Upper lobe of right lung (tissue), 1 donor: ENCODE data around the gene ASPM. TPM values are rescaled to one million over a fixed set of nuclear protein-coding genes. Genes with fewer than 3 reads are reported as not detected.

Experiments
- ATAC-seq: fragments of 200-7000 bp; cut with Tn5 transposase; one replicate; pipeline ENCODE4 v1.9.1; 2020; ENCODE audit warnings: mild to moderate bottlenecking, moderate library complexity
- DNase-seq: peaks from one replicate; pipeline ENCODE4 v3.0.0-alpha.2; 2020
- H3K27ac ChIP-seq: fragments of 200-600 bp; one replicate; pipeline ENCODE4 v1.8.0; 2022
- H3K27me3 ChIP-seq: fragments of 200-600 bp; one replicate; pipeline ENCODE4 v1.8.0; 2022; ENCODE audit warnings: mild to moderate bottlenecking
- H3K36me3 ChIP-seq: fragments of 200-600 bp; one replicate; pipeline ENCODE4 v1.8.0; 2022
- H3K4me1 ChIP-seq: fragments of 200-600 bp; one replicate; pipeline ENCODE4 v1.8.0; 2022
- H3K4me3 ChIP-seq: fragments of 200-600 bp; one replicate; pipeline ENCODE4 v1.8.0; 2022; ENCODE audit warnings: mild to moderate bottlenecking
- H3K9me3 ChIP-seq: fragments of 200-600 bp; one replicate; pipeline ENCODE4 v1.8.0; 2022
- CTCF ChIP-seq: fragments of 200-600 bp; IDR thresholded peaks from one replicate; pipeline ENCODE4 v1.8.0; 2022; ENCODE audit warnings: antibody characterized with exemption
- intact Hi-C: fragments of 100-400 bp; cut with DNase I; formaldehyde crosslinking; loops from one replicate; pipeline ENCODE4 v1.11.0; 2022
- total RNA-seq: library from RNA; stranded (reverse); fragmentation: NEBNext Ultra II Directional; extraction: Animal tissue kit (Norgen Biotek cat#: 25700); gene quantifications from one replicate; pipeline ENCODE4 v1.2.1, GENCODE V29; 2021
- donor health status: DM: no; HTN: yes; CAD: no; lungs with severe emphysema.

The ASPM gene
- total RNA-seq, 1 donor from 2014 or later: 0.46 TPM

DNA sequence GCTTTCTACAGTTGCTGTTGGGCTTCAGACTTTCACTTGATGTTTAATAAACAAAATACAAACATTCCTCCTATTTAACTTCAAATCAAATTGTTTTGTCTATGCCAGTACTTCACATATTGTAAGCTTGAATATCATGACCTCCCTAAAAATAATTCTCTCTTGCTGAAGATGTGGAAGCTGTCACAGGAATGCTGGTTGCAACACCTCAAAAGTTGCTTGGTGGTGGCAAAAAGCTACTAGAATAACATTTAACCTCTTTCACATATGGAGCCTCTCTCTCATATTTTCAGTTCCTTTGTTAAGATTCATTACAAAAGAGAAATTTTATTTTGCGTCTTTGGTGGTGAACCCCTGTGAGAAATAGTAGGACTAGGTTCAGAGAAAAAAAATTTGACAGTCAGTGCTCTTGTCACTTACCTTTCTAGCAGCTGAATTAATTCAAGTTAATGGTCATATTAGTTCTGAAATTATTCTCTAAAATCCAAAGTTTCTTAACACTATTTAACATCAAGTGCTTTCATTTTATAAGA is 53.9 kb downstream of the ASPM start:
- no peak overlapping the region for H3K27ac ChIP-seq
- intact Hi-C loops: no loop called here
- H3K9me3 ChIP-seq: no peaks in the 10 kb centered on the region
- H3K4me3 ChIP-seq: no peak overlapping the region
- DNase-seq (no peak), ATAC-seq (no peak)
- no peaks in the 10 kb centered on the region for H3K36me3 ChIP-seq
- H3K4me1 ChIP-seq: no peaks in the 10 kb centered on the region
- no peaks in the 10 kb centered on the region for H3K27me3 ChIP-seq
- no peak for TF ChIP-seq CTCF

DNA sequence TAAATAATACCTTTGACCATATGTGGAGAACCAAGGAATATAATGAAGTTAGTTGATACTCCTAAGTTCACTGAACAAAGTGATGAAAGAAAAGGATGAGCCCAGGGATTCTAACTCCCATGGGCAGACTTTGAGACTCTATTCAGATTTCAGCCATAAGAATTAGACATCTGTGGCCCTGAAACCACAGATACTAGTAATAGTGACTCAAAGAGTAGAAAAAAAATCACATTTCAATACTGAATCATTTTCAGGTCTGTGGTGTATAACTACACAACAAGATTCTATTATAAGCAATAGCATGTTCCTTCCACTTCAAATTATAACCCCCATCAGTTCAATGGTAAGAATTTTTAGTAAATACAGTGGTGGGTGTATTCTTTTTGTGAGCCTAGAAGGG is 63.0 kb downstream of the ASPM start:
- Histone ChIP-seq H3K4me3 (no peak overlapping the region), H3K27me3 (no peaks in the 10 kb centered on the region), H3K27ac (no peak overlapping the region), H3K9me3 (no peaks in the 10 kb centered on the region), H3K36me3 (no peaks in the 10 kb centered on the region), H3K4me1 (no peaks in the 10 kb centered on the region)
- no peak for DNase-seq
- intact Hi-C loops: no loop called here
- no peak for TF ChIP-seq CTCF
- ATAC-seq: no peak

DNA sequence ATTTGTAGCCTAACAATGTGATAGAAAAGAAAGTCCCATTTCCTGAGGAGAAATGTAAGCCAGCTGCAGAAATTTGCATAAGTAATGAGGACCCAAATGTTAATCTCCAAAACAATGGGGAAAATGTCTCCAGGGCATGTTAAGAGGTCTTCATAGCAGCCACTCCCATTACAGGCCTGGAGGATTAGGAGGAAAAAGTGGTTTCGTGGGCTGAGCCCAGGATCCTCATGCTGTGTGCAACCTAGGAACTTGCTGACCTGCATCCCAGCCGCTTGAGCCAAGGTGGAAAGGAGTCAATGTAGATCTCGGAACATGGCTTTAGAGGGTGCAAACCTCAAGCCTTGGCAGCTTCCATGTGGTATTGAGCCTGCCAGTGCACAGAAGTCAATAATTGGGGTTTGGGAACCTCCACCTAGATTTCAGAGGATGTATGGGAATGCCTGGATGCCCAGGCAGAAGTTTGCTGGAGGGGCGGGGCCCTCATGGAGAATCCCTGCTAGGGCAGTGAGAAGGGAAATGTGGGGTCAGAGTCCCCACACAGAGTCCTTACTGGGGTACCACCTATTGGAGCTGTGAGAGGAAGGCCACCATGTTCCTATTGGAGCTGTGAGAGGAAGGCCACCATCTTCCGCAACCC is 65.2 kb downstream of the ASPM start:
- H3K9me3 ChIP-seq: no peaks in the 10 kb centered on the region
- ATAC-seq (no peak), DNase-seq (no peak)
- H3K27ac ChIP-seq: no peak overlapping the region
- no peak overlapping the region for H3K4me3 ChIP-seq
- H3K4me1 ChIP-seq: no peaks in the 10 kb centered on the region
- no peak for TF ChIP-seq CTCF
- H3K27me3 ChIP-seq: no peaks in the 10 kb centered on the region
- intact Hi-C loops: no loop called here
- no peaks in the 10 kb centered on the region for H3K36me3 ChIP-seq

GRCh38 chr1:197080323-197080722 is 66.1 kb downstream of the ASPM start:
- no peak for ATAC-seq
- Histone ChIP-seq H3K4me3 (no peak overlapping the region), H3K27ac (no peak overlapping the region), H3K27me3 (no peaks in the 10 kb centered on the region), H3K9me3 (no peaks in the 10 kb centered on the region), H3K36me3 (no peaks in the 10 kb centered on the region), H3K4me1 (no peaks in the 10 kb centered on the region)
- no peak for DNase-seq
- TF ChIP-seq CTCF: no peak
- intact Hi-C loops: no loop called here

DNA sequence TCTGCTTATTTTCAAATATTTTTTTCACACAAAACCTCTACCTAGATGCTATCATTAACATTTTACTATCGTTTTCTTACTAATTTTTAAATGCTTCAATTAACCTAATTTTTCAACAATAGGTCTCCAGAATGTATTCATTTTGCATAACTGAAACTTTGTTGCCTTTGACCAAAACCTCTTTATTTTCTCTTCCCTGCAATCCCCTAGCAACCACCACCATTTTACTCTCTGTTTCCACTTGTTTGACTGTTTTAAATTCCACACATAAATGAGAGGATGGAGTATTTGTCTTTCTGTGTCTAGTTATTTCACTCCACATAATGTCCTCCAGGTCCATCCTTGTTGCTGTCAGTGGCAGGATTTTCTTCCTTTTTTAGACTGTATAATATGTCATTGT is 69.9 kb downstream of the ASPM start:
- no peaks in the 10 kb centered on the region for H3K36me3 ChIP-seq

More for the DNA sequence above, 69.9 kb downstream of the ASPM start:
- TF ChIP-seq CTCF: no peak
- no peak for DNase-seq
- H3K9me3 ChIP-seq: no peaks in the 10 kb centered on the region
- intact Hi-C loops: no loop called here
- H3K4me1 ChIP-seq: no peaks in the 10 kb centered on the region
- H3K27ac ChIP-seq: no peak overlapping the region
- H3K4me3 ChIP-seq: no peak overlapping the region
- no peaks in the 10 kb centered on the region for H3K27me3 ChIP-seq
- ATAC-seq: no peak
